Astrocyte of the cerebellum (primary cell): ENCODE results near the gene APLP1.

Source experiments
- DNase-seq: peaks from one replicate; pipeline ENCODE4 v3.0.0-alpha.2; 2011; ENCODE audit warnings: low read depth
- H3K4me3 ChIP-seq: 2 replicates; pipeline ENCODE4 v1.5.1; 2011; ENCODE audit warnings: mild to moderate bottlenecking, low read depth, low read length, moderate library complexity
- CTCF ChIP-seq: IDR thresholded peaks from 2 replicates; pipeline ENCODE4 v1.5.1; 2012; ENCODE audit warnings: low read length, low read depth, moderate library complexity, mild to moderate bottlenecking; ENCODE audit errors: missing control alignments
- in situ Hi-C: cut with HindIII; loops from 2 replicates; pipeline ENCODE4 v1.10.0; 2017; ENCODE audit warnings: low sequenced_read_pairs

Gene APLP1

GRCh38 chr19:35883882-35884281 lies 15.5 kb downstream of the APLP1 start:
- no peak for TF ChIP-seq CTCF
- in situ Hi-C loops: no loop called here
- DNase-seq: no peak
- no peak overlapping the region for H3K4me3 ChIP-seq

GRCh38 chr19:35885225-35885738 lies 16.9 kb downstream of the APLP1 start:
- no peak for DNase-seq
- no peak for TF ChIP-seq CTCF
- H3K4me3 ChIP-seq: no peak overlapping the region
- in situ Hi-C loops: no loop called here

DNA sequence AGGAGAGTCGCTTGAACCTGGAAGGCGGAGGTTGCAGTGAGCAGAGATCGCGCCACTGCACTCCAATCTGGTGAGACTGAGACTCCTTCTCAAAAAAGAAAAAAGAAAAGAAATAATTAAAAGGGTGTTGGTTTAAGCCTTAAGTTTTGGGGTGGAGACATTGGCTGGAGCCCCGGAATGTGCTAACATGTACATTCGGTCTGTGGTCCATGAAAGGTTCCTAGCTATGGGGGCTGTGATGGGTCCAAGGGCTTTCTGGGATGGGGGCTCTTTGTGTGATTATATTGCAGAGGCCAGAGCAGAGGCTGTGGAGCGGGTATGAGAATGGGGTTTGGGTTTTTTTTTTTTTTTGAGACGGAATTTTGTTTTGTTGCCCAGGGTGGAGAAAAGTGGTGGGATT lies 17.5 kb downstream of the APLP1 start:
- no peak for DNase-seq
- in situ Hi-C loops: no loop called here
- no peak for TF ChIP-seq CTCF
- H3K4me3 ChIP-seq: no peak overlapping the region

DNA sequence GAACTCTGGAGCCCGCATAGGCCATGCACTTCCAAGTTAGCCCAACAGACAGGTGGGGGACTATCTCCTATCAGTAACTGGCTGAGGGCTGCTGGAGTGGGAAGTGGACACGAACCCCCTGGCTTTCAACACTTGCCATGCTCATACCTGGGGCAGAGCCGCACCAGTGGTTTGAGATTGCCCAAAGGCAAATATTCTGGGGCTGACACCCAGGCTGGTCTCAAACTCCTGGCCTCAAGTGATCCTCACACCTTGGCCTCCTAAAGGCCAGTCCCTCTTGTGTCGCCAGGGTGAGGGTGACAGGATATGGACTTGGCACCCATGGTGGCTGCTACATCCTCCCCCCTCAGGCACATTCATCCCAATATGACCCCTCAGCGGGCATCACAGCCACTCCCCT lies 18.8 kb downstream of the APLP1 start:
- H3K4me3 ChIP-seq: no peak overlapping the region
- in situ Hi-C loops: no loop called here
- no peak for DNase-seq
- no peak for TF ChIP-seq CTCF

DNA sequence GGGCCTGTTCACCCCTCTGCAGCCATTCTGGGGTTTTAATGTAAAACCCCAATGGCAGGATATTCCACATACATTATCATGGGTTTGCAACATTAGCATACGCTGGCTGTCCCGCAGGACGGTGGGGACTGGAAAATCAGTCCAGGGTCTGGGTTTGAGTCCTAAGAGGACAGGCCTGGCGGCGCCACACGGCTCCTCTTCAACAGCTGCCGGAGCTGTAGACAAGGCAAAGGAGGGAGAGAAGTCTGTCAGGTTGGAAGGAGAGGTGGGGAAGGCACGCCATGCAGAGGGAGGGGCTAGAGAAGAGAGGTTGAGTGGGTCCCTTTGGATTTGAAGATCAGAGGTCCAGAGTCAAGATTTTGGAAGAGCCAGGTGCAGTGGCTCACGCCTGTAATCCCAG lies 20.0 kb downstream of the APLP1 start:
- no peak overlapping the region for H3K4me3 ChIP-seq
- no peak for DNase-seq
- in situ Hi-C loops: no loop called here
- TF ChIP-seq CTCF: no peak

DNA sequence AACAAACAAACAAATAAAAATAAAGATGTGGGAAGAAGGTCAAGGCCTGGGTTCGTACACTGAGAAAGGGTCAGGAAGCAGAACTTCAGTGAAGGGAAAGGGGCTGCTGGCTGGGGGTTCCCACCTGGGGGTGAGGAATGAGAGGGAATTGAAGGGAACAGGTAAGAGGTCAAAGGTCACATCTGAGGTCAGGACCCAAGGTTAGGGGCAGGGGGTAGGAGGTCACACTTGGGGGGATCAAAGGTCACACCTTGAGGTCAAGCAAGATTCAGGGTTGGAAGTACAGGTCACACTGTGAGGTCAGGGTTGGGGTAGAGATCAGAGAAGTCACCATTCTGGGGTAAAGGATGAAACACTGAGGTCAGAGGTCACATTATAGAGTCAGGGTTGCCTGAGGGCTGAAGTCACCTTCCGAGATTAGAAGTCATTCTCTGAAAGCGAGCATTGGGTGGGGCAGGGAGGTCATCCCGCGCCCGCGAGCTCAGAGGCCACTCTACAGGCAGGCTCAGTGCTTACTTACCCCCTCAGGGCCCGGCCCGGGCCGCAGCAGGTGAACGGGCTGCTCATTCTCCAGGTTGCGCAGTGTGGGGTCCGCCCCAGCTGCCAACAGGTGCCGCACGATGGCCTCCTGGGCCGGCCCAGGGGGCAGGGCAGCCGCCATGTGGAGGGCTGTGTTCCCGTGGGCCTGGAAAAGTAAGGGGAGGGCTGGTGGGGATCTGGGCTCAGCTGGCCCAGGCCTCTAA lies 21.2 kb downstream of the APLP1 start:
- TF ChIP-seq CTCF: no peak
- in situ Hi-C loops: no loop called here
- no peak for DNase-seq
- H3K4me3 ChIP-seq: no peak overlapping the region
